ENCODE results near the gene RORC.

DNA sequence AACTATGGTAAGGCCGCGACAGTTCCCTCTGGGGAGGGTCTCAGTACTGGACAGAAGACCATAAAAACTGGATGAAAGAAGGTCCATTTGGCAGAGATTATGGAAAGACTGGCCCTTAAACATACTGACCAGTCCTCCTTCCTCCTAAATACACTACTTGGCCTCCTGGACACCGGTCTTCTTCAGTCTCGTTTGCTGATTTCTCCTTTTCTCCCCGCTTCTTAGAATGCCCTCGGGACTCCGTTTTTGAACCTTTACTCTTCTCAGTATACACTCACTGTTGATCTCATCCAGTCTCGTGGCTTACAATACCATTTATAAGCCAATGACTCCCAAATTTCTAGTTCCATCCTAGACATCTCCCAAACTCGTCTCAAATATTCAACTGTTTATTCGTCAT is 67.6 kb downstream of the RORC start:
- TF ChIP-seq CTCF (IDR thresholded peaks at IDR 0.05) (no peak), POLR2A (IDR thresholded peaks at IDR 0.05) (no peak), POLR2AphosphoS5 (IDR thresholded peaks at IDR 0.05) (no peak)

Data from stomach (tissue), 4 donors.